ENCODE measurements around the gene A4GNT.

The A4GNT gene

DNA sequence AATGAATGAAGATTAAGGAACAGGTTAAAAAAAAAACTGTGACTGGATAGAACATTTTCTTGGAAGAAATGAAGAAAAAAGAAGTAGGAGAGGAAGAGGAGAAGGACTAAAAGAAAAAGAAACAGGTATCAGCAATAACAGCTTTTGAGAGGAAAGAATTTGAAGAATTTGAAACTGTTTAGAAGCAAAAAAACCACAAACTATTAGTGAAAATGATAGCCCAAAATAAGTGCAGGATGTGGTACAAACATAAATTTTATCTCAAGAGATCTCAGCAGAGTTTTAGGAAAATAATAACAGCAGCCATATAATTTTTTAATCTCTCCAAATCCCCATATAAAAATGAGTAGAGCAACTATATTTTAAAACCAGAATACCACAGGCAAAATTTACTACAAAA is 8.8 kb upstream of the A4GNT start:
- Histone ChIP-seq H3K4me1 (ENCODE audit: insufficient read depth, poor library complexity, severe bottlenecking) (no peaks in the 10 kb centered on the region), H3K9me3 (ENCODE audit: severe bottlenecking) (no peaks in the 10 kb centered on the region), H3K27me3 (ENCODE audit: insufficient read depth, poor library complexity, severe bottlenecking) (no peaks in the 10 kb centered on the region), H3K4me3 (ENCODE audit: severe bottlenecking) (no peak overlapping the region), H3K27ac (ENCODE audit: poor library complexity, severe bottlenecking) (no peak overlapping the region), H3K36me3 (ENCODE audit: low read depth) (no peaks in the 10 kb centered on the region)
- ATAC-seq (ENCODE audit: low read depth) (no peak), DNase-seq (ENCODE audit: low spot score) (no peak)
- no peak for TF ChIP-seq CTCF (IDR thresholded peaks at IDR 0.05; ENCODE audit: poor library complexity, severe bottlenecking)

DNA sequence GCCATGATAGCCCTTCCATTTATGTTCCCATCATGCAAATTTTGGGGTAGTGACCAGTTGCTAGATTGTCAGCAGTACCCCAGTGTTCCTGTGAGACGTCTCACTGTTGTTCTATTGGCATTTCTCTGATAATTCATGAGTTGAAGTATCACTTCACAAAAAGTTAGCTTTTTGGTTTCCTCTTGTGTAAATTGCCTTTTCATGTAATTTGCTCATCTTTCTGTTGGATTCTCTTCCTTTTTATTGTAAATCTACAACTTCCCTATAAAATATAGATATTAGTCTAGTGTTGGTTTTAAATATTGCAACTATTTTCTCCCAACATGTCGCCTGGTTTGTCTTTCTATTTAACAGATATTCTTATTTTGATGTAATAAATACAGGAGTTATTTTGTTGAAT is 7.5 kb upstream of the A4GNT start:
- no peak overlapping the region for H3K4me3 ChIP-seq (ENCODE audit: severe bottlenecking)
- DNase-seq (ENCODE audit: low spot score) (no peak), ATAC-seq (ENCODE audit: low read depth) (no peak)
- no peaks in the 10 kb centered on the region for H3K9me3 ChIP-seq (ENCODE audit: severe bottlenecking)
- no peaks in the 10 kb centered on the region for H3K4me1 ChIP-seq (ENCODE audit: insufficient read depth, poor library complexity, severe bottlenecking)
- H3K27me3 ChIP-seq (ENCODE audit: insufficient read depth, poor library complexity, severe bottlenecking): no peaks in the 10 kb centered on the region
- no peak for TF ChIP-seq CTCF (IDR thresholded peaks at IDR 0.05; ENCODE audit: poor library complexity, severe bottlenecking)
- H3K36me3 ChIP-seq (ENCODE audit: low read depth): no peaks in the 10 kb centered on the region
- H3K27ac ChIP-seq (ENCODE audit: poor library complexity, severe bottlenecking): no peak overlapping the region

- TF ChIP-seq CTCF (IDR thresholded peaks at IDR 0.05; ENCODE audit: poor library complexity, severe bottlenecking): no peak
- no peak for DNase-seq (ENCODE audit: low spot score)
- Histone ChIP-seq H3K27me3 (ENCODE audit: insufficient read depth, poor library complexity, severe bottlenecking) (no peaks in the 10 kb centered on the region), H3K27ac (ENCODE audit: poor library complexity, severe bottlenecking) (no peak overlapping the region), H3K36me3 (ENCODE audit: low read depth) (no peaks in the 10 kb centered on the region), H3K9me3 (ENCODE audit: severe bottlenecking) (no peaks in the 10 kb centered on the region), H3K4me1 (ENCODE audit: insufficient read depth, poor library complexity, severe bottlenecking) (no peaks in the 10 kb centered on the region), H3K4me3 (ENCODE audit: severe bottlenecking) (no peak overlapping the region)
- ATAC-seq (ENCODE audit: low read depth): no peak
Observed at GRCh38 chr3:138137861-138138260, 5.7 kb upstream of the A4GNT start.

DNA sequence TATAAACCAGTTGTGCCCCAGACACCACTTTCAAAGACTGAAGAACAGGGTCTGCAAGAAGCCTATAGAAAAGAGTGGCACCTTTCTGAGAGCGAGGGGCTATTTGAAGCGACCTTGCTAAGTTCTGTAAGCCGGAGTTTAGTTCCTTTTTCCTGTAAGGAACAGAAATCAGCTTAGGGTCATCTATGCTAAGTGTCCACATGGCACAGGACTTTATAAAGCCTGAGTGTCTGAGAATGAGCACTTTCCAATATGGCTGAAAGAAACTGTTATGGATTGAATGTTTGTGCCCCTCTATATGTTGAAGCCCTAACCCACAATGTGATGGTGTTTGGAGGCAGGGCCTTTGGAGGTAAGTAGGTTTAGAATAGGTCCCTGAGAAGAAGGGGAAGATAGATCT is 4.0 kb upstream of the A4GNT start:
- TF ChIP-seq CTCF (IDR thresholded peaks at IDR 0.05; ENCODE audit: poor library complexity, severe bottlenecking): no peak
- no peak for ATAC-seq (ENCODE audit: low read depth)
- H3K36me3 ChIP-seq (ENCODE audit: low read depth): no peaks in the 10 kb centered on the region
- DNase-seq (ENCODE audit: low spot score): no peak
- H3K9me3 ChIP-seq (ENCODE audit: severe bottlenecking): no peaks in the 10 kb centered on the region
- H3K27ac ChIP-seq (ENCODE audit: poor library complexity, severe bottlenecking): no peak overlapping the region
- H3K4me3 ChIP-seq (ENCODE audit: severe bottlenecking): no peak overlapping the region
- no peaks in the 10 kb centered on the region for H3K27me3 ChIP-seq (ENCODE audit: insufficient read depth, poor library complexity, severe bottlenecking)
- no peaks in the 10 kb centered on the region for H3K4me1 ChIP-seq (ENCODE audit: insufficient read depth, poor library complexity, severe bottlenecking)

- Histone ChIP-seq H3K4me3 (ENCODE audit: severe bottlenecking) (no peak overlapping the region), H3K4me1 (ENCODE audit: insufficient read depth, poor library complexity, severe bottlenecking) (no peaks in the 10 kb centered on the region), H3K27me3 (ENCODE audit: insufficient read depth, poor library complexity, severe bottlenecking) (no peaks in the 10 kb centered on the region), H3K36me3 (ENCODE audit: low read depth) (no peaks in the 10 kb centered on the region), H3K9me3 (ENCODE audit: severe bottlenecking) (no peaks in the 10 kb centered on the region), H3K27ac (ENCODE audit: poor library complexity, severe bottlenecking) (no peak overlapping the region)
- no peak for TF ChIP-seq CTCF (IDR thresholded peaks at IDR 0.05; ENCODE audit: poor library complexity, severe bottlenecking)
- no peak for ATAC-seq (ENCODE audit: low read depth)
- no peak for DNase-seq (ENCODE audit: low spot score)
Observed at GRCh38 chr3:138135833-138136194, 3.6 kb upstream of the A4GNT start.

All from RWPE2 (cell line).